GM19238 (cell line): ENCODE measurements around the gene MOB1B.
"Not testable (repeated sequence)": the region's sequence is repeated elsewhere in the genome, so short reads cannot be mapped to it uniquely, and the experiment has no call there.

ENCODE experiments used
- DNase-seq: peaks from one replicate; pipeline ENCODE4 v3.0.0; 2011; ENCODE audit warnings: low spot score; ENCODE audit not compliant: insufficient read length

Gene MOB1B

GRCh38 chr4:71008196-71008595 is 106.0 kb downstream of the MOB1B start:
- no peak for DNase-seq

DNA sequence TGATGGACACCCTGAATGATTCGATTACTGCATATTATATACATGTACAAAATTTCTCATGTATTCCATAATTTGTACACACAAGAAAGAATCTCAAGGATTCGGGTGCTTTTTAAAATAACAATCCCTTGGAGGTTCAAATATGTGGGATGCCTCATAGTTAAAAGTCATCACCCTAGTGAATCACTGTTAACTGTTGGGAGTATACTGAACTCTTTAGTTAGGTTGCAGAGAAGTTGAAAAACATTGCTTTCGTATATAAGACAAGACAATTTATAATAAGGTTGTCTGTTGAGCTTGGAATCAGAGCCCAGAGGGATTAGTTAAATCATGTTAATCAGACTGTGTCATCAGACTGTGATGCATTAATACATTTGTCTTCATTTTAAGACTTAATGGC is 106.9 kb downstream of the MOB1B start:
- DNase-seq, result no peak

DNA sequence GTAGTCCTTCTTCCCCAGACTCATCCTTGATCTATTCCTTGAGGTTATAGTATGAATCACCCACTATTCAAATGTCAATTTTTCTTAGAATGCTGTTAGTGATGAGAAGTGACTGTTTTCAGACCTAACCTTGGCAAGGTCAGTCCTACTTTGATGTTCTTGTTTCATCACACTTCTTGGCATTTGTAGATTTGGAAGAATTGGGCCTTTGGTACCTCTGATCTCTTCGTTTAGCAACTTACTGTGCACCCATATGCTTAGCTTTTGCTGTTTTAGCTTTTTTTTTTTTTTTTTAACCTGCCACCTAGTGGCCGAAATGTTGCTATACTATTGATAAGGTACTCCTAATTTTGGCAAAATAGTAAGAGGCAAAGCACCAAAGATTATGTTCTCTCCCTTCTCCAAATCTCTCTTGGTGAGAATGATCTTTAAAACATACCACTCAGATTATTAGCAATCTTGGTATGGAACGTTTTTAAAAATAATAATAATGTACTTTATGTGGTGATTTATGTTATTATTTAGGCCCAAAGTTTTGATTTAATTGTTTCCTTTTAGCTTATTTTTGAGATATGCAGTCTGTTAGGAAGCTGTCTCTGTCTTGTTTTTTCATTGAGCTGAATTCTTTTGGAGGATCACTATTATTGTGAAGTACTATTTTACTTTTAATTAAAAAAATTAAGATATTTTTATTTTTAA is 107.9 kb downstream of the MOB1B start:
- DNase-seq, result no peak

DNA sequence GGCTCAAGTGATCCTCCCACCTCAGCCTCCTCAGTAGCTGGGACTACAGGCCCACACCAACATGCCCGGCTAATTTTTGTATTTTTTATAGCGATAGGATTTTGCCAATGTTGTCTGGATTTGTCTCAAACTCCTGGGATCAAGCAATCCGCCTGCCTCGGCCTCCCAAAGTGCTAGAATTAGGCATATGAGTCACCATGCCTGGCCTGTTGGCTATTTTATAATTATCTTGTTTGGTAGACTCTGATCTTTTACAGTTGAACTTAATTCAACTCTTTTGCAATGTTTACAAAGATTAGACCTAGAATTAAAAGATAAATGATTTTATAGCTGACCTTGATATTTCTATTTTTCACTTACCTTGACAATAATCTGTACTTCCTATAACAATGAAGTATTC is 109.3 kb downstream of the MOB1B start:
- no peak for DNase-seq

DNA sequence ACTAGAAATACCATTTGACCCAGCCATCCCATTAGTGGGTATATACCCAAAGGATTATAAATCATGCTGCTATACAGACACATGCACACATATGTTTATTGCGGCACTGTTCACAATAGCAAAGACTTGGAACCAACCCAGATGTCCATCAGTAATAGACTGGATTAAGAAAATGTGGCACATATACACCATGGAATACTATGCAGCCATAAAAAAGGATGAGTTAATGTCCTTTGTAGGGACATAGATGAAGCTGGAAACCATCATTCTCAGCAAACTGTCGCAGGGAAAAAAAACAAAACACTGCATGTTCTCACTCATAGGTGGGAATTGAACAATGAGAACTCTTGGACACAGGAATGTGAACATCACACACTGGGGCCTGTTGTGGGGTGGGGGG is 115.2 kb downstream of the MOB1B start:
- not testable (repeated sequence) for DNase-seq

DNA sequence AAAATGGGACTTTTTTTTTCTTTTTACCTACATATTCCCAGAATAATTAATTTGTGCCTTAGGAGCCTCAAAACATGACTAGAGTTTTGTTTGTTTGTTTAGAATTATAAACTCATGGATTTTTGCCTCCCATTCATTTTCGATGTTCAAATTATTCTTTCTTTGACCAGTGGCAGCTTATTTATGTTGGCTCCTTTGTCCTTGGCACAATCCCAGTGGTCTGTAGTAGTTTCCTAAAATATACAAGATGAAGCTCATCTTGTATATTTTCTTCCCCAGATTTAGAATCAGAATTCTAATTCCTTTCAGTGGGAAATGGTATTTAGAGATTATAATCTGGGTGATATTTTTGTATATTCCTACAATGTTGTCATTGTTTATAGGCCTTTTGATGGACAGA is 118.4 kb downstream of the MOB1B start:
- DNase-seq, result no peak

DNA sequence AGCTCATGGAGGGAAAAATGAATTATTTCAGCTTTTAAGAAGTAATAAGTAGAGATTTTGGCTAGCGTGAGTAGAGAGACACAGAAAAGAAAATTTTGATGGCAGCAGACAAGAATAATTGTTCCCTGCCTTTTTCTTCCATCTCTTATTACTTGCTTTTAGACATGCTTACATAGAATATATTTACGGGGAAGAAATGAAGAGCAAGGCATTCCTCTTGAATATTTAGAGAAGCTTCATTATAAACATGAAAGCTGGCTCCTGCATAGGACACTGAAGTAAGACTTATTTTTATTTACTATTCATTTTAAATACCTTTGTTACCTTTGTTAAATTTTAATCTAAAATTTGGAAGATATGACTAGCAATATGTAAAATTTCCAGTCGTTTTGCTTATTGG is 123.5 kb downstream of the MOB1B start:
- no peak for DNase-seq

GRCh38 chr4:71026086-71026485 is 123.9 kb downstream of the MOB1B start:
- DNase-seq, result no peak

DNA sequence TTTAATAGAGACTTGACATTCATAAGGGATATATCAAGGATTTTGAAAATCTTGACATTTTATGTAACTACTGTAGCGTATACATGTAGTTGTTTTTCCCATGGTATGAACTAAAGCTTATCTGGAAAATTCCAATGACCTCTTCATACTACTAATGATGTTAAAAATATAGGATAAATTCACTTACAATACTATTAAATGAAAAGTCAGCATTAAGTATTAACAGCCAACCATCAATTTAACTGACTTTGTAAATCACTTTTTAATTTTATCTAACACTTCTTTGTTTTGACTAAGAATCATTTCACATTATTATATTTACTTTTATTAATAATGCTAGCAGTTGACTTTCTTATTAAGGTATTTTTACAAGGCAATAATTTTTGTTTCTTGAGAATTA is 125.4 kb downstream of the MOB1B start:
- no peak for DNase-seq

DNA sequence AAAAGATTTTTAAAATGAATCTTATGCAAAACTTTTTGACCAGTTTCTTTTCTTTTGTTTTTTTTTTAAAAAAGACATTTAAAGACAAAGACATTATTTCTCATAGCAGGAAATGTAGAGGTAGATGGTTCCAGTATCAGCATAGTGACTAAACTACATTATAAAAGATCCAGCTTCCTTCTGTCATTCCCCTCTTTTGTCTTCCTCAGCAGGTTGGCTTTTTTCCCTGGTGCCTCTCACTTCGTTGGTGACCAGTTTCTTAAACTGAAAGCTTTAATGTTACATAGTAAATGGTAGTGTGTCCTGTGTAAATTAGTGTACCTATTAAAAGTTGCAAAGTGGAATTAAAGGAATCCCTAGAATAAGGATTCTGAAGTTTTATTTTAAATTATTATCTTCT is 127.3 kb downstream of the MOB1B start:
- DNase-seq, result no peak

- DNase-seq, result not testable (repeated sequence)
Observed at GRCh38 chr4:71032106-71032505, 129.9 kb downstream of the MOB1B start.
